Upper lobe of left lung (tissue), 6 donors: ENCODE results near the gene CALR3. TPM values are rescaled to one million over a fixed set of nuclear protein-coding genes. Genes with fewer than 3 reads are reported as not detected.

Experiments used
- ATAC-seq, 2 donors: fragments of 200-7000 bp; cut with Tn5 transposase; one replicate each; pipeline ENCODE4 v1.9.1; 2022; ENCODE audit warnings: mild to moderate bottlenecking in 2 of 2, moderate library complexity in 2 of 2; ENCODE audit not compliant: low FRiP score in 2 of 2
- DNase-seq, 2 donors: peaks; one replicate each; pipeline ENCODE4 v3.0.0-alpha.2; 2019 to 2020
- H3K27ac ChIP-seq, 4 donors: fragments of 200-600 bp; sonication (generic); one replicate each; pipeline ENCODE4 v1.5.1; 2016 to 2019
- H3K27me3 ChIP-seq, 4 donors: fragments of 200-600 bp; sonication (generic); one replicate each; pipeline ENCODE4 v1.5.1; 2017 to 2019
- H3K36me3 ChIP-seq, 4 donors: fragments of 200-600 bp; sonication (generic); one replicate each; pipeline ENCODE4 v1.5.1; 2016 to 2019
- H3K4me1 ChIP-seq, 4 donors: fragments of 200-600 bp; sonication (generic); one replicate each; pipeline ENCODE4 v1.5.1; 2018 to 2019
- H3K4me3 ChIP-seq, 4 donors: fragments of 200-600 bp; sonication (generic); one replicate each; pipeline ENCODE4 v1.5.1; 2017 to 2019; ENCODE audit warnings: mild to moderate bottlenecking in 2 of 4, moderate library complexity in 1 of 4
- H3K9me3 ChIP-seq, 4 donors: fragments of 200-600 bp; sonication (generic); one replicate each; pipeline ENCODE4 v1.5.1; 2018 to 2019
- EP300 ChIP-seq, 4 donors: sonication (generic); formaldehyde crosslinking; IDR thresholded peaks; one replicate each; pipeline ENCODE4 v1.5.1; 2017; ENCODE audit warnings: antibody characterized with exemption in 4 of 4, control low read depth in 2 of 4
- POLR2A ChIP-seq, 4 donors: fragments of 450-650 bp; IDR thresholded peaks; one replicate each; pipeline ENCODE4 v1.5.1; 2016 to 2017; ENCODE audit warnings: antibody characterized with exemption in 4 of 4, mild to moderate bottlenecking in 2 of 4
- POLR2AphosphoS5 ChIP-seq, 2 donors: sonication (generic); formaldehyde crosslinking; IDR thresholded peaks; one replicate each; pipeline ENCODE4 v1.5.1; 2017; ENCODE audit warnings: antibody characterized with exemption in 2 of 2
- WGBS, 2 donors: methylation state at CpG; one replicate each; pipeline ENCODE4 v1.1.5; 2017 to 2018; 5-methylcytosine and 5-hydroxymethylcytosine counted together
- total RNA-seq, 6 donors: library from RNA; depleted of rRNA in 4 of 6; stranded (reverse); fragments of >200 nt in 4 of 6; gene quantifications; one replicate each; pipeline versions ENCODE4 v1.1.0 to v1.2.1, GENCODE V29; 2016 to 2021
- TF ChIP-seq, protein P1 (sequence below), 6 experiments: fragments of 450-650 bp in 4 of 6; fragments of 200-600 bp in 2 of 6; sonication (generic) in 2 of 6; IDR thresholded peaks; one replicate each; pipeline ENCODE4 v1.5.1; 2016 to 2019; ENCODE audit warnings: antibody characterized with exemption in 6 of 6
- donor health status: DM: no; HTN: no; CAD: no; lungs with moderate emphysema.
- donor health status: DM: no; HTN: yes; CAD: no; lungs with severe emphysema.

The CALR3 gene
- total RNA-seq, 6 donors from 2014 or later: not detected

- no peaks in the 10 kb centered on the region for H3K9me3 ChIP-seq
- DNase-seq: peak in 1 of 2 donors; percentile 75
- 99% methylated on average over 21 to 29 of the region's 29 CpGs for WGBS, 2 donors
- no peak overlapping the region for H3K4me3 ChIP-seq
- no peak overlapping the region for H3K27ac ChIP-seq
- H3K36me3 ChIP-seq: peaks cover 61 to 100% (median 98%) of the 10 kb centered on the region in 4 donors
- H3K27me3 ChIP-seq: no peaks in the 10 kb centered on the region
- TF ChIP-seq EP300 (IDR thresholded peaks at IDR 0.05) (no peak), POLR2A (IDR thresholded peaks at IDR 0.05) (no peak), POLR2AphosphoS5 (IDR thresholded peaks at IDR 0.05) (no peak)
- TF ChIP-seq, protein P1, sequence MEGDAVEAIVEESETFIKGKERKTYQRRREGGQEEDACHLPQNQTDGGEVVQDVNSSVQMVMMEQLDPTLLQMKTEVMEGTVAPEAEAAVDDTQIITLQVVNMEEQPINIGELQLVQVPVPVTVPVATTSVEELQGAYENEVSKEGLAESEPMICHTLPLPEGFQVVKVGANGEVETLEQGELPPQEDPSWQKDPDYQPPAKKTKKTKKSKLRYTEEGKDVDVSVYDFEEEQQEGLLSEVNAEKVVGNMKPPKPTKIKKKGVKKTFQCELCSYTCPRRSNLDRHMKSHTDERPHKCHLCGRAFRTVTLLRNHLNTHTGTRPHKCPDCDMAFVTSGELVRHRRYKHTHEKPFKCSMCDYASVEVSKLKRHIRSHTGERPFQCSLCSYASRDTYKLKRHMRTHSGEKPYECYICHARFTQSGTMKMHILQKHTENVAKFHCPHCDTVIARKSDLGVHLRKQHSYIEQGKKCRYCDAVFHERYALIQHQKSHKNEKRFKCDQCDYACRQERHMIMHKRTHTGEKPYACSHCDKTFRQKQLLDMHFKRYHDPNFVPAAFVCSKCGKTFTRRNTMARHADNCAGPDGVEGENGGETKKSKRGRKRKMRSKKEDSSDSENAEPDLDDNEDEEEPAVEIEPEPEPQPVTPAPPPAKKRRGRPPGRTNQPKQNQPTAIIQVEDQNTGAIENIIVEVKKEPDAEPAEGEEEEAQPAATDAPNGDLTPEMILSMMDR (IDR thresholded peaks at IDR 0.05): no peak
- no peak for ATAC-seq
- no peaks in the 10 kb centered on the region for H3K4me1 ChIP-seq
Measured at GRCh38 chr19:16525751-16526481, 29.9 kb upstream of the CALR3 start.

DNA sequence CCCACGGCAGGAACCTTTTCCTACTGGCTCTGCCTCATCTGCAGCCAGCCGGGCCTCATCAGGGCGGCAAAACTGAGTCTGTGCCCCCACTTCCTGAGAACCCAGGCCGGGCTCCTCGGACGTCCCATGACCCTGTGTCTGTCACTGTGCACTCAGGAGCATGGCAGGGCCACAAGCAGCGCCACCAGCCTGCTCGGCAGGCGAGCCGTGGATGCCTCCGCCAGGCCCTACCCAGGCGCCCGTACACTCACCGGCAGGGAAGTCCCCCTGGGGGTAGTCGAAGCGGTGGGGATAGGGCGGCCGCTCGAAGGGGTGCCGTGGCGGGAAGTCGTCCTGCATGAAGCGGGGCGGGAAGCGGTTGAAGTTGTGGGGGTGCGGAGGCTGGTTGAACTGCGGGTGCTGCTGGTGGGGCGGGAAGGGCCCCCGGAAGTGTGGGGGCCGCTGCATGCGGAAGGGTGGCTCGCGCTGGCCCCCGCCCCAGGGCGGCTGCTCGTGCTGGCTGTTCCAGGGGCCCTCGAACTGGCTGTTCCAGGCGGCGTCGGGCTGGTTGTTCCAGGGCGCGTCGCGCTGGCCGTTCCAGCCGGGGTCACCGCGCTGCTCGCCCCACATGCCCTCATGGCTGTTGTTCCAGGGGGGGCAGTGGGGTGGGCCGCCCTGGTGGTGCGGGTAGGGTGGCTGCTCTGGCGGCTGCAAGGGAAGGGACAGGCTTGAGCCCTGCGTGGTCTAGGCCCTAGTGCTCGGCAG lies 29.2 kb upstream of the CALR3 start:
- no peak overlapping the region for H3K27ac ChIP-seq
- TF ChIP-seq POLR2A (IDR thresholded peaks at IDR 0.05): no peak
- TF ChIP-seq, protein P1 (IDR thresholded peaks at IDR 0.05): no peak
- no peak for TF ChIP-seq POLR2AphosphoS5 (IDR thresholded peaks at IDR 0.05)
- no peak for TF ChIP-seq EP300 (IDR thresholded peaks at IDR 0.05)
- 98% methylated on average over 35 to 38 of the region's 54 CpGs for WGBS, 2 donors
- no peaks in the 10 kb centered on the region for H3K4me1 ChIP-seq
- H3K4me3 ChIP-seq: no peak overlapping the region
- no peaks in the 10 kb centered on the region for H3K9me3 ChIP-seq
- ATAC-seq (no peak), DNase-seq (peak in 1 of 2 donors; percentile 83)
- H3K36me3 ChIP-seq: peaks cover 60 to 100% (median 98%) of the 10 kb centered on the region in 4 donors
- no peaks in the 10 kb centered on the region for H3K27me3 ChIP-seq

DNA sequence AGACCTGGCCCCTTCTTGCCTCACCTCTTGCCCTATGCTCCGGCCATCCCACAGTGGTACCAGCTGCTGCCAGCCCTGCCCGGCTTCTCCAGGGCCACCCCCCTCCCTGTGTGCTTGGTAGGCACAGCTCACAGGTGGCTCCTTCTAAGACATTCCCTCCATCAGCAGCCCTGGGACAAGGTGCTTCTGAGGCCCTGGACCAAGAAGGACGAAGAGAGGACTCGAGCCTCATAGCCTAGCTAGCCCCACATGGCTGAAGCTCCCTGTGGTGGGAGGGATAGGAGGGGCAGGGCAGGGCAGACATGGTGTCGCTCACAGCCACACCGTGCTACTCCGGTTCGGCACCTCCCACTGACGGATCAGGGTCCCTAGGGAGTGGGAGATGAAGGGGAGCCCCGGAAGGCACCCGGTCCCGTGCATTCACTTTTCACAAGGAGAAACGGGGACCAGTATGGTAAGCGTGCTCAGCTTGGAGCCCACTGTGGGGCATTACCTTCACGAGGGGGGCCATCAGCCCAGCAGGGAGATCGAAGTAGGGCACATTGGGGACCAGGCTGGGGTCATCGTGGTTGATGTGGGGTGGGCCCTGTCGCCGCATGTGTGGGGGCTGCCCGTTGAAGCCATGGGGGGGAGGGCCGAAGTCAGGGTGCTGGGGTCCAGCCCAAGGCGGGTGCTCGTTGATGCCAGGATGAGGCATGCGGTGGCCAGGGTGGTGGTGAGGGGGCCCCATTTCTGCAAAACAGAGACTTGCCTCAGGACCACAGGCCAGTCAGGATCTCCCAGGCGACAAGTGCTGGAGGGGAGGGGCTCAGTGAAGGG lies 26.8 kb upstream of the CALR3 start:
- WGBS, 2 donors: 97% methylated on average over 18 to 22 of the region's 25 CpGs
- DNase-seq (no peak), ATAC-seq (no peak)
- H3K9me3 ChIP-seq: no peaks in the 10 kb centered on the region
- no peak overlapping the region for H3K27ac ChIP-seq
- no peak for TF ChIP-seq POLR2AphosphoS5 (IDR thresholded peaks at IDR 0.05)
- TF ChIP-seq POLR2A (IDR thresholded peaks at IDR 0.05): no peak
- TF ChIP-seq, protein P1 (IDR thresholded peaks at IDR 0.05): no peak
- no peak for TF ChIP-seq EP300 (IDR thresholded peaks at IDR 0.05)
- H3K4me3 ChIP-seq: no peak overlapping the region
- peaks cover 57 to 100% (median 95%) of the 10 kb centered on the region in 4 donors for H3K36me3 ChIP-seq
- H3K27me3 ChIP-seq: no peaks in the 10 kb centered on the region
- H3K4me1 ChIP-seq: no peaks in the 10 kb centered on the region

DNA sequence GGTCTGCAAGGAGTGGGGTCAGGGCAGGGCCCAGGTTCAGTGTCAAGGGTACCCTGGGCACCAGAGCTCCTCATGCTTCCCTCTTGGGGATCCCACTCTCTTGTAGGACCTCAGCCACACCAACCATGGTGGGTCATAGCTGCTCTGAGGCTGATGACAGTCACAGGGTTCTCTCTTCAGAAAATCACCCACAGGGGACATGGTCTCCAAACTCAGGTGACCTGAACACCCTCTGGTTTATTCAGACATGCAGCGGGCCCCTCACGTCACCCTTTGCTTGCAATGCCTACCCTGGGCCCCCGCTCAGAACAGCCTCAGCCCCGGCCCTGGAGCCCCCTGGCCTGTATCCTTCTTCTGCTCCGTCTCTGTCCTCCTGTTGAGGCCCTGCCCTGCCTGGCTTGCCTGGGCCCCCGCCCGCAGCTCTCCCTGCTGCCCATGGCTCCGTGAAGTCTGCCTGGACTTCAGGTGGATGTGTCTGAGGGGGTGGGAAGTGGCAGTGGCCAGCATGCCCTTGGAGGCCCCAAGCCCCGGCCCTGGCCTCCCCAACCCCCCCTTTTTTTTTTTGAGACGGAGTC lies 25.8 kb upstream of the CALR3 start:
- ATAC-seq: no peak
- Histone ChIP-seq H3K27ac (no peak overlapping the region), H3K36me3 (peaks cover 63 to 100% (median 93%) of the 10 kb centered on the region in 4 donors), H3K4me1 (no peaks in the 10 kb centered on the region), H3K27me3 (no peaks in the 10 kb centered on the region), H3K4me3 (no peak overlapping the region), H3K9me3 (no peaks in the 10 kb centered on the region)
- 95% methylated on average over 10 of the region's 10 CpGs for WGBS, 2 donors
- DNase-seq: no peak
- TF ChIP-seq, protein P1 (IDR thresholded peaks at IDR 0.05): no peak
- TF ChIP-seq POLR2AphosphoS5 (IDR thresholded peaks at IDR 0.05) (no peak), POLR2A (IDR thresholded peaks at IDR 0.05) (no peak), EP300 (IDR thresholded peaks at IDR 0.05) (no peak)
